SH-SY5Y (cell line): Measurements from ENCODE around the gene VWA1.

Experiments
- GATA2 ChIP-seq: IDR thresholded peaks from 2 replicates; pipeline ENCODE4 v1.6.1; 2011; ENCODE audit warnings: mild to moderate bottlenecking, low read depth, low read length
- GATA3 ChIP-seq: IDR thresholded peaks from 2 replicates; pipeline ENCODE4 v1.6.1; 2011; ENCODE audit warnings: low read depth, mild to moderate bottlenecking, low read length, moderate library complexity

- TF ChIP-seq GATA2 = no peak
- no peak for TF ChIP-seq GATA3
Observed at GRCh38 chr1:1388078-1388472, 47.4 kb upstream of the VWA1 start.
